ENCODE data around the gene PHF2.

Gene PHF2

DNA sequence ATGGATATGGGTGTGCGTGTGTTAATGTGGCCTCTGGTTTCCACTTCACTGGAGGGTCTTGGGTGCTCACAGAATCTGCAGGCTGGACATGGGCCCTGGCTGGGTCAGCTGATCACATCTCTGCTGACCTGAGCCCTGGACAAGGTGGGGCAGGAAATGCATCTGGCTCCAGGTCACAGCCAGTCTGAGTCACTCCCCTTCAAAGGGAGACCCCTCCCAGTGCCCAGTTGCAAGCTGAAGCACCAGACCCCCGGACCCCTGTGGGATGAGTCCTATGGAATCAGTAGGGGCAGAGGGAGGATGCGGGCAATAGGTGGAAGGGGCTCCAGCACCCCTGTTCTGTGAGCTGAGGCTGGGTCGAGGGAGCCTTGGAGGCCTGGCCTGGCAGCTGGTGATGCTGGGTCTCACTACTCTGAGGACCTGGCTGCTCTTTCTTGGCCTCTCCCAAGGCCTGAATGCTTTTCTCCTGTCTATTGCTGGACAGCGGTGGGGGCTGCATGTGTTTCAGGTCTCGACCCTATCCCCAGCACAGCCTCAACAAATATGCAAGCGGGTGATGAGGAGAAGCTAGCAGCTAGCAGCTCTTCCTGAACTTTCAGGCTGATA lies 54.5 kb downstream of the PHF2 start:
- no peak for DNase-seq (ENCODE audit: low read depth)

- no peak for DNase-seq (ENCODE audit: low read depth)
Measured at GRCh38 chr9:93633492-93634221, 57.3 kb downstream of the PHF2 start.

DNA sequence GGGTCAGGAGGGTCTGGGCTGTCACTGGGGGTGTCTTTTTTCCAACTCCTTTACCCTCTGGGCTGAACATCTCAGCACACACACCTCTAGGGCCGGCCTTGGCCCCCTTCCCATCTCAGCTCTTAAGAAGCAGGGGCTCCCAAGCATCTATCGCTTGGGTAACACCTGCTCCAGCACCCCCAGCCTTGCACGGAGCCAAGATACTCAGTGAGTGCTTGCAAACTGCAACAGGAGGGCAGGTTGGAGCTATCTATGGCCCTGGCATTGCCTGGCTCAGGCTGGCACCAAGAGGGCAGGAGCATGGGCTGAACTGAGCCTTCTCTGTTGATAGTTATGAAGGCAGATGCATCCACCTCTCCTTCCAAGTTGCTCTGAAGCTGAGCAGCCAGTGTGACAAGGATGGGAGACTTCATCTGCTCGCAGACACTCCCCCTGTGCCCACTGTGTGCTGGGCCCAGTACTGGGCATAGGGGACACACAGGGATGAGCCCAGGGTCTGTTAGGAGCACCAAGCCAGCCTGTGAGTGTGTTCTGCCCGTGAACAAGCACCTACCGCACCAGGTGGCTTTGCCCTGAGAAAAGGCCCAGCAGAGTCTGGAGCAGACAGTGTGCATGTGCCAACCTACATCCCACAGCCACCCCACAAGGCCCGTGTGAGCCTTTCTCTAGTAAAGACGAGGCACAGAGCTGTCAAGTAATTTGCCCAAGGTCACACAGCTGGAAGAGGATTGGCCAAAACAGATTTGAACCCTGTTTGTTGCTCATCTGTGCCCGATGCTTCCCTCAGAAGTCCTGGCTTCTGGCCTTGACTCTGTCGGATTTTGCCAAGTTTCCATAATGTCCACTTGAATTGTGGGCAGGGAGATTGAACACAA lies 58.2 kb downstream of the PHF2 start:
- no peak for DNase-seq (ENCODE audit: low read depth)

GRCh38 chr9:93635186-93636107 lies 59.1 kb downstream of the PHF2 start:
- DNase-seq (ENCODE audit: low read depth) = no peak

DNA sequence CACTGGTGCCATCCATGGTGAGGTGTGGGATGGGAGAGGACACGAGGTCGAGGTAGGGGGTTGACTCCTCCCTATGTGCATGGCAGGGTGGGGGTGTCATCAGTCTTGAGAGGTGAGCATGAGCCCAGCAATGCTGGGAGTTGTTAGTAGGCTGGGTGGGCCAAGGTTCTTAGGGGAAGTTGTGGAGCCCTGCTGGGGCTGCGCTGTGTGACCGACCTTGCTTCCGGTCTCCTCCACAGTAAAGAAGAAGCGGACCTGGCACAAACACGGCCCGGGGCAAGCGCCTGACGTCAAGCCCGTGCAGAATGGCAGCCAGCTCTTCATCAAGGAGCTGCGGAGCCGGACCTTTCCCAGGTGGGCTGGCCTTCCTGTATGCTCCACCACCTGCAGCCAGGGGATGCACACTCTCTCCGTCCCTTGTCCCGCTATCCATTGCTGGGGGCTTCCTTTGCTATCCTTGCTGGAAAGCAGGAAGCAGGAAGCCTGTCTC lies 59.8 kb downstream of the PHF2 start:
- DNase-seq (ENCODE audit: low read depth) = no peak

DNA sequence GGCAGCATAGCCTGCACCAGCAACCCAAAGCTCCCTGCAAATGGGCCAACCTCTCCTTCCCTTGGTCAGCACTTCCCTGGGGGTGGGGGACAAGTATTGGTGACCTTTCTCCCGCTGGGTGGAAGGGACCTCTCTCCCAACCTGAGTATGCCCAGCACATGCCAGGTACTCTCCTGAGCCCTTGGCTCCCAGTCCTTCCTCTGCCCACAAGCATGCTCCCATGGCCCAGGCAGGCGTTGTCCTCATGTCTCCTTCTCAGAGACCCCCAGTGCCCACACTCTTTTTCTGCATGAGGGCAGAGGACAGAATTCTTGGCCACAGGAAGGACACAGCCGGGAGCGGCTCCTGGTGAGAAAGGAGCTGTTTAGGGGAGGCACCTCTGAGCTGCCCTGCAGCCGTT lies 60.3 kb downstream of the PHF2 start:
- no peak for DNase-seq (ENCODE audit: low read depth)

- DNase-seq (ENCODE audit: low read depth) = no peak
Measured at GRCh38 chr9:93637886-93638285, 61.5 kb downstream of the PHF2 start.

- DNase-seq (ENCODE audit: low read depth) = no peak
Measured at GRCh38 chr9:93640027-93640426, 63.6 kb downstream of the PHF2 start.

DNA sequence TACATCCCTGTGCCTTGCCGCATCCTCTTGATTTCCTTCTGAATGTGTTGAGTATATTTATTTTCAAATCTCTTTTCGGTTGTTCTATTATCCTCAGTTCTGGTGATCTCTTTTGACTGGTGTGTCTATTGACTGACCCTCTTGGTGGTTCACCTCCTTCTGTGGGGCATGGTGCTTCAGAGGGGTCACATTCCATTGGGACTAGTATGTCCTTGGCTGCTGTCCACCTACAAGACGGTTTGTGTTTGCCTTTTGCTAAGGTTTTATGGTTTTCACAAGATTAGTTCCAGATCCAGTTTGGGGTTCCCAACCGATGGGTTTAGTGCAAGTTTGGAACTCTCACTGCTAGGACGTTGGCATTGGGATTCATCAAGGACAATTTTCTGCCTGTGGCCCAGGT lies 66.6 kb downstream of the PHF2 start:
- no peak for DNase-seq (ENCODE audit: low read depth)

GRCh38 chr9:93644397-93645088 lies 68.2 kb downstream of the PHF2 start:
- DNase-seq (ENCODE audit: low read depth) = no peak

DNA sequence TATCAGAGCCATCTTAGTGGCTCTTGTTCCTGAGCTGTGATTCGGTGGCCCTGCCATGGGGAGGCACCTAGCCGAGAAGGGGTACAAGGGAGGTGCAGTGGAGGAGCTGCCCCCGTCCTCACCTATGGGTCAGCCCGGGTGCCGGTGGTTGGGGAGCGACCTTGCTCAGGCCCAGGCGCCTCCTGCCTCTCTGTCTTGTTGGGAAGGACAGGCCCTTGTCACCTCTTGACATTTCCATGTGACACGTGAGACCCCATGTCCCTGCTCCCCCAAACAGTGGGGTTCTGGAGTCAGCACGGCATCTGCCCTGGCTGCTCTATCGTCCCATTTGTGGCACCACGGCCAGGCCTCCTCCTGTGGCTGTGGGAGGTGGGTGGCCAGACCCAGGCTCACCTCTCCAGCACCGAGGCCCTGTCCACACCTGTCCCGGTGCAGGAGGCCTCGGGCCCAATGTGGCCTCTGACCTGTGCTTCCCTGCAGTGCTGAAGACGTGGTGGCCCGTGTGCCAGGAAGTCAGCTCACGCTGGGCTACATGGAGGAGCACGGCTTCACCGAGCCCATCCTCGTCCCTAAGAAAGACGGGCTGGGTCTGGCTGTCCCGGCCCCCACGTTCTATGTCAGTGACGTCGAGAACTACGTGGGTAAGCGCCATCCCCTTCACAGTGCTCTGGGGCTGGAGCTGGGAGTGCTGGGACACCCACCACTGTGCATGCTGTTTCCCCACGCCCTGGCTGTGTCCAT lies 68.9 kb downstream of the PHF2 start:
- no peak for DNase-seq (ENCODE audit: low read depth)

DNA sequence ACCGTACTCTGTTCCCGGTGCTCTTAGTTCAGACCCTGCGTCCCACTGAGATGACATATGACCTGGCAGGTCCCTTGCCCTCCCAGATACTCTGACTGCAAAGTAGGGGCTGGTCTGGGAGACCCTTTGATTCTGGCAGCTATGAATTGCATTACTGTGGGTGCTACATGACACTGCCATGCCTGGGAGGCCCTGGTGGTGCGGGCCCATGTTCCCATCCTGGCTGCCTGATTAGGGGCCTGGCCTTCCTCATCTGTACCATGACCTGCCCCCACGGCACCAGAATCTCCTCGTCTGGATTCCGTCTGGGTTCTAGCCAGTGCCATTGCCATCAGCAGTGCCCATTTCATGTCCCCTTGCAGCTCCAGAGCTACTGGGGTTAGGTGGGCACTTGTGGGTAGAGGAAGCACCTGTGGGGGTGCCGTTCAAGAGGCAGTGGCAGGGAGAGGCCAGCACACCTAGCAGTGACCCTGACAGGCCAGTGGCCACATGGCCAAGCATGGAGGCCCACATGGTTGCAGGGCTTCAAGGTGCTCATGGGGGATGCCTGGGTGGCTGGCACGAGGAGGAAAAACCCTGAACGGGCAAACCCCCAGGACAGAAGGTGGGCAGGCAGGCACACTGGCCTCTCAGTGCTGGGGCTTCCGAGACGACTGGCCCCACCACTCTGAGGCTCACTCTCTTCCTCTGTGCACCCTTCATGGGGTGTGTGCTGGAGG lies 69.7 kb downstream of the PHF2 start:
- no peak for DNase-seq (ENCODE audit: low read depth)

DNA sequence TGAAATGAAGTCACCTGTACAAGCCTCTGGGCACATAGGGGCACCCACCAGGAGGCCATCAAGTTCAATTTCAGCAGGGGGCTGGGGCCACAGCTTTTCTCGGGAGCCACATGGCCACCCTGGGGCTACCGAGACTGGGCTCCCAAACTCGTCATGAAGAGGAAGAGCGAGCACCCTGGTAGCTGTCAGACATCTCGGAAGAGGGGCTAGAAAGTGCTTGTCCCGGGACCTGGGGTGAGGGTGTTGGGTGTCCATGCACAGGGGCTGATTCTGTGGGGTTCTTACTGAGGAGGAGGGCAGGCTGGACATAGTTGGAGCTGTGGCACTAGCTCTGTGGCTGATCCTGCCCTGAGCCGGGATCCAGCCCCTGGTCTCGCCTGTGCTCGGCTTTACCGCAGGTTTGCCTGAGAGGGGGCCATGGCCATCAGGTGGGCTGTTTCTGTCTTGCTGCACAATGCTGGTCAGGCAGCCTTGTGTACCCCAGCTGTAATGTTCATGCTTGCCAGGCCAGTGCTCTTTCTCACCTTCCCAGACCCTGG lies 70.3 kb downstream of the PHF2 start:
- DNase-seq (ENCODE audit: low read depth) = no peak

DNA sequence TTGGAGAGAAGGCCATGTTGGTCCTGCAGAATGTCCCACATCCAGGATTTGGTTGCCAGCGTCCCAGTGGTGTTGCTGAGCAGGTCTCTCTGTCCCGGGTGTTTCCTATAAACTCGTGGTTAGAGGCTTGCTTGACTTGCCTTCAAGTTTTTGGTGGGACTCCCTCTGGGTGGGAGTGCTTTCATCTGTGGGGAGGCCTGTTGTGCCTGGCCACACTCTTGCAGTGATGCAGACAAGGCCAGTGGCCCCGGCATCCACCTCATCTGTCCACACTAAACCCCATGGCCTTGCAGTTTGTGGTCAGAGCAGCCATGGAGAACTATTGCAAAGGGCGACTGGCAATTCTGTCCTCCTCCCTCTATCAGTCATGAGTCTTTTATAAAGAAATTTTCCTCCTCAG lies 71.8 kb downstream of the PHF2 start:
- DNase-seq (ENCODE audit: low read depth) = no peak

DNA sequence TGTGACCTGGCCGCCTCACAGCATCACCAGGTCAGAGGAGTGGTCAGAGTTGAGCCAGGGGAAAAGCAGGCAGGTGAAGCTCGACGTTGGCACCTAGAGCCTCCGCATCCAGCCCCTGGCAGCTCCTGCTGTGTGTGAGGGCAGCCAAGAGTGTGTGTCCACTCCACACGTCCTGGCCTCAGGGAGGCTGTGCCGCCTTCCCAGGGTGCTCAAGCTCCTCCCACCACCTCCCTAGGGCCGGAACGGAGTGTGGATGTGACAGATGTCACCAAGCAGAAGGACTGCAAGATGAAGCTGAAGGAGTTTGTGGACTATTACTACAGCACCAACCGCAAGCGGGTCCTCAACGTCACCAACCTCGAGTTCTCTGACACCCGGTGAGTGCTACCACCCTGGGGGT lies 72.5 kb downstream of the PHF2 start:
- DNase-seq (ENCODE audit: low read depth) = no peak

- DNase-seq (ENCODE audit: low read depth) = no peak
Measured at GRCh38 chr9:93649610-93650261, 73.4 kb downstream of the PHF2 start.

GRCh38 chr9:93650448-93650847 lies 74.1 kb downstream of the PHF2 start:
- no peak for DNase-seq (ENCODE audit: low read depth)

DNA sequence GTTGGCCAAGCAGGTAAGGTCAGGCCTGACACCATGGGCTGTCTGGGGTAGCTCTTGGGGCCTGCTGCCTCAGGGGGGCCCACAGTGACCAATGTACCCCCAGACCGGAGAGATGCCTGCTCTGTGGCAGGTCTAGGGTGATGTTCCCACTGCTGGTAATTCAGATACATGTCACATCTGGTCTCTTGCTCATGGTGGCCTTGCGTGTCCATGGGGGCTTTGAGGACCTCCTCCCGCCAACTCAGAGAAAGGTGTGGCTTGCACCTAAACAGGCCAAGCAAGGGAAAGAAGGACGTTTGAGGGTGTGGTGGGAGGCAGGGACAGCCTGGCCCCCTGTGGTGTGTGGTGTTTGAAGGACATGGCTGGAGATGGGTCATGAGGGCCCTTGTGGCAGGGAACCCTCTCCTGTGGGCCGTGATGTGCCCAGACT lies 75.2 kb downstream of the PHF2 start:
- DNase-seq (ENCODE audit: low read depth) = no peak
